ENCODE data around the gene TPRA1.
A peak's percentile ranks its signal among the peaks of the same experiment; 100 is the strongest.

TPRA1 gene

DNA sequence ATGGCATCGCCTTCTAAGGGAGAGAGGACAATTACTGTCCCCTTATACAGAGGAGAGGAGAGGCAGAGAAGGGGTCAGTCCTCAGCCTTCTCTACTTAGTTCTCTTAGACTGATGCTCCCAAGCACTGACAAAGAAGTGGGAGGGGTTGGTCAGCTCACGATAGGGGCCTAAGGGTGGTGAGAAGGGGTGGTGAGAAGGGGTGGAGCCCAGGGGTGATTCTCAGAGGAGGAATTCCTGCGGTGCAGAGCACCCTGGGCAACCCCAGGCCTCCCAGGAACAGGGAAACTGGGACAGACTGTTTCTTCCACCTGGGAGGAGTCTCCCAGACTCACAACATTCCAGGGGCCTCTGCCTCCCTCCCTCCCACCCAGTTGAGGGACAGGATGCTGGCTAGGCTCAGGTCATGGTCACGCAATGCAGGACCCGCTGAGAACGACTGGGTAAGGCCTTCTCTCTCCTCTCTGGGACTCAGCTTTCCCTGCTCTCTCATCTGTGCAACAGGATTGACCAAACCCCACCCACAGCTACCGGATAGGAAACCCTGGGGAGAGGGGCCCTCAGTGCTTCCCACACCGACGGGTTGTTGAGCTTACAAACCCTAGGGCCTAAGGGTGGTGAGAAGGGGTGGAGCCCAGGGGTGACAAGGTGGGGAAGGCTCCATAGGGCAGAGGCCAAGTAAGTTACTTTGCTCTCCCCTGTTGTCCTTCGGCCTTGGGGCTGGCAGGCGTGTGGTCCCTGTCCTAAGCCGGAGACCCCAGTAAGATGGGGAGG is 1.5 kb downstream of the TPRA1 start:
- DNase-seq, result peak; percentile 56

DNA sequence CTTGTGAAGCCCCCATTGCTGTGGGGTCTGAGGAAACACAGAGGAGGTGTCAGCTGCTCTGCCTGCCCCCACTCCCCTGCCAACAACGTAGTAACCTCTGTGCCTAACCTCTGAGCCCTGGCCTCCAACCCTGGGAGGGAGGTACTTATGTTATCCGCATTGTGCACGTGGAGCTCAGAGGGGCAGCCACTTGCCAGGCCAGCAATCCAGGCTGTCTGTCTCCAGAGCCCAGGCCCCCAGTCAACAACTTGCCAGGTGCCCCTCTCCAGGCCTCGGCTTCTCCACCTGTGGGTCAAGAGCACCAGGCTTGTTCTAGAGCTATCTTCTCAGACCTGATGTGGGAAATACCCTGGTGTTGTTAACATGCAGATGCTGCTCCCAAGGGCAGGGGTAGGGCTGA is 2.7 kb downstream of the TPRA1 start:
- no peak for DNase-seq

DNA sequence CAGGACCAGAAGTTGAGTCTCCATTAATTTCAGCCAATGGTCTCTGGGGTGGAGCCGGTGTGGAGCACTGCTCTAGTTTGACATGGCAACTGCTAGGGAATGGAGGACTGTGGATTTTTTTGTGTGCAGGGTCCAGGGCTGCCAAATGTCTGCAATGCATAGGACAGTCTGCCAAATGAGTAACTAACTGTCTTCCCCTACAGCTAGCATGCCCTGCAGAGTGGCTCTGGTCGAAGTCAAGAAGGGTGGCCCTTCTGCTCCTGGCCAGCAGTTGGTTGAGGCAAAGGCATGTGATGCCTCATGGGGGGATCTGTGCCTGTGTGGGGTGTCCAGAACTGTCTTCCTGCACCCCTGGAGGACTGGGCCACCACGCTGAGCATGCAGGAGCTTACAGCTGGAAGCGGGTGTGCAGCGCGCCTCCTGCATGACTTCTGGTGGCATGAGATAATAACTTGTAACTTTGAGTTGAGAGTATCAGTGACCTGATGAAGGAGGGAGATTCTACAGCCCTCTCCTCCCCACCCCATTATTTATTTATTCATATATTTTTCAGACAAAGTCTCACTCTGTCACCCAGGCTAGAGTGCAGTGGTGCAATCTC is 4.6 kb downstream of the TPRA1 start:
- no peak for DNase-seq

DNA sequence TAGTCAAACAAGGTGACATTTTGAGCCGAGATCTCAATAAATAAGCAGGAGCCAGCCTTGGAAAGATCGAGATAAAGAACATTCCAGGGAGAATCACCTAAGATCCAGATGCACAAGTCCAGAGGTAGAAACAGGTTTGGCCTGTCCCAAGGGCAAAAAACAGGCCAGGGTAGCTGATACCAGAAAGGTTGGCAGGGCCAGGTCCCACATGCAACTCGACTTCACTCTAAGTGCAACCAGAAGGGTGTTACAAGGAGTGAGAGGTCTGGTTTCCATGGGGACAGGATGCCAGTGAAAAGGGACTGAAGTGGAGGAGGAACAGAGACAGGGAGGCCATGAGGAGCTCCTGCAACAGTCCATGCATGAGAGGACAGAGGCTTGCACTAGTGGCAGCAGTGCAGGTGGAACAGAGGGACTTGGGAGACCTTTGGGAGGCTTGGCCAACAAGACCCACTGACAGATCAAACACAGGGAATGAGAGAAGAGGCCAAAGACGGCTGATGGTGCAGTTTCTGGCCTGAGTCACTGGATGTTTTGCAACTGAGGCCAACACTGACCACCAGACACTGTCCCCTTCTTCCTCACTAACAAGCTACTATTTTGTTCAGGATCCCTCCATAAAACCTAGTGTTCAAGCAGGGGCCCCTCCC is 5.2 kb downstream of the TPRA1 start:
- no peak for DNase-seq

DNA sequence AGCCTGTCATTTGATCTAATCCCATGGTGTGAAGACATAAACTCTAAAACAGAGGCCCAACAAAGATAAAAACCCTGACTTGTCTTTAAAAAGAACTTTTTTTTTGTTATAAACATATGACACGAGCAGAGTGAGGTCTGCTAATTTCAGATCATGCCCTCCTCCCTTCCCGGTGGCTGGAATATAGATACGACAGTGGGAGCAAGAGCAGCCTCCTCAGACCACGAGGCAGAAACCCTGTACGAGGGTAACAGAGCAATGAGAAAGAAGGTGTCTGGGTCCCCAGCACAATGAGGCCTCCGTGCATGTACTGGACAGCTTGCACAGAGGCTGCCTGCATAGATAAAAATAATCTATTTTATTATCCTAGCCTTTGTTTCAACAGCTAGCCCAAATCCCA is 5.8 kb downstream of the TPRA1 start:
- no peak for DNase-seq

DNA sequence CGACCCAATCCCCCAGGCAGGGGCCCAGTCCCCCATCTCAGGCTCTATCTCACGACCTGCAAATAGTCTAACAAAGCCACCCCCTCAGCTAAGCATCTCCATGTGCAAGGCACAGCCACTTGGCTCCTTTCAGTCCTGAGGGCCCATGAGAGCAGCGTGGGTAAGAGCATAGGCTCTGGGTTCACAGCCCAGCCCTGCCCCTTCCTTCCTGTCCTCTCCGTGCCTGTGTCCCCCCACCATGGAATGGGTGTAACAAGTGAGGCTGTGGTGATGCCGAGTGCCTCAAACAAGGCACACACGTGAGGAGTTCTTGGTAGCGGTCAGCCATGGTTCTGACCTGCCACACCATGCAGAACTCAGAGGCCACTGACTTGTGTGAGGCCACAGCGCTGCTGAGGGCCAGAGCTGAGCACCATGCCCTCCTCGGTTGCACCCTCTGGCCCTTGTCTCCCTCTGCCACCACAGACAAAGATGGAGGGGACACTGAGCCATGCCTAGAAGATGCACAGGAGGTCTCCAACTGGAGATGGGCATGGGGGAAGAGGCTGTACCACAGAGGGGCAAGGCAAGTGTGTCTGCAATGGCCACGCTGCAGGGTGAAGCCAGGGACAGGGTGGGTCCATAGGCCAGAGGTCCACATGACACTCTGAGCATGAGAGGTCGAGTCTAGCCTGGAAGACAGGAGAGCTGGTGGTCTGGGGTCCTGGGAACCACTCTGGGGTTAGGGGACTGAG is 10.0 kb downstream of the TPRA1 start:
- no peak for DNase-seq

DNA sequence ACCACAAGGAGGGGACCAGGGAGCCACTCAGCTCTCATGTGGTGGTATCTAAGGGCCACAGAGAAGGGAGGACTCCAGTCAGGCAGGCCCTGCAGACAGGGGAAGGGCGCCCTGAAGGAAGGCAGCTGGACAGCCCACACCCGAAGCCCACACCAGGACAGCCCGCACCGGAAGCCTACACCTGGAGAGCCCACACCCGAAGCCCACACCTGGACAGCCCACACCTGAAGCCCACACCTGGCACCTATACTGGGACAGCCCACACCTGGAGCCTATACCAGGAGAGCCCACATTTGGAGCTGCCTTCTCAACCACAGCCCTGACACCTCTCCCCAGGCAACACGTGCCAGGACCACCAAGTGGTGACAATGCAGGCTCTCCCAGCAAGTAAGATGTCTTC is 11.7 kb downstream of the TPRA1 start:
- DNase-seq, result no peak

DNA sequence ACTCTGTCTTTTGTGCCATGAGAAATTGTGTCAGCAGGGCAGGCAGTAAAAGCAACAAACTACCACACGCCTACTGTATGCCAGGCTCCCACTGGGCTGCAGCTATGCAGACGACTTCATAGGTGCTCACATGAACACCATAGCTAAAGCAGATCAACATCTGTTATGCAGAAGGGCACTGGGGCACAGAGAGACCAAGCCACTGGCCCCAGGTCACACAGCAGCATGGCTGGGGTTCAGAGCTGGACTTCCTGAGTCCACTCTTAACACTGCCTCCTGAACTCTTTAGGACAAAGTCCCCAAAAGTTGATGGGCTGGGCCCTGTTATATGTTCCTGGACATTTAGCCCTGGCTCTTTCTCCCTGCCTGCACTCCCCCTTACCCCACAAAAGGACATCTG is 12.4 kb downstream of the TPRA1 start:
- no peak for DNase-seq

DNA sequence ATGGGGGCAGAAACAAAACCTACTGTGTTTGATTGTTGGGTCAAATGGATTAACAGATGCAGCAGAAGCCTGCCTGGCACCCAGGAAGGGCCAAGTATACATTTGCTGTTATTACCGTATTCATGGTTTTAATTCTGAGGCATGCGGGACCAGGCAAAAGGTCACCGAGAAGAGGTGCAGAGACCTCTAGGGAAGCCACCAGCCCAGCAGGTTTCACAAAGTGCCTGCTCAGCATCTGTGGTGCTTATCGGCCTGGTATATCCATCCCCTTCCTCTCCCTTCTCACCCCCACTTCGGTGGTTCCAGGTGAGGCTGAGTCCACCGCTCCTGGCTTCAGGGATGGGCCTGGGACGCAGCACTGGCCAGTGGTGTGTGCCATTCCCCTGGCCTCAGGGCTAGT is 13.1 kb downstream of the TPRA1 start:
- no peak for DNase-seq

DNA sequence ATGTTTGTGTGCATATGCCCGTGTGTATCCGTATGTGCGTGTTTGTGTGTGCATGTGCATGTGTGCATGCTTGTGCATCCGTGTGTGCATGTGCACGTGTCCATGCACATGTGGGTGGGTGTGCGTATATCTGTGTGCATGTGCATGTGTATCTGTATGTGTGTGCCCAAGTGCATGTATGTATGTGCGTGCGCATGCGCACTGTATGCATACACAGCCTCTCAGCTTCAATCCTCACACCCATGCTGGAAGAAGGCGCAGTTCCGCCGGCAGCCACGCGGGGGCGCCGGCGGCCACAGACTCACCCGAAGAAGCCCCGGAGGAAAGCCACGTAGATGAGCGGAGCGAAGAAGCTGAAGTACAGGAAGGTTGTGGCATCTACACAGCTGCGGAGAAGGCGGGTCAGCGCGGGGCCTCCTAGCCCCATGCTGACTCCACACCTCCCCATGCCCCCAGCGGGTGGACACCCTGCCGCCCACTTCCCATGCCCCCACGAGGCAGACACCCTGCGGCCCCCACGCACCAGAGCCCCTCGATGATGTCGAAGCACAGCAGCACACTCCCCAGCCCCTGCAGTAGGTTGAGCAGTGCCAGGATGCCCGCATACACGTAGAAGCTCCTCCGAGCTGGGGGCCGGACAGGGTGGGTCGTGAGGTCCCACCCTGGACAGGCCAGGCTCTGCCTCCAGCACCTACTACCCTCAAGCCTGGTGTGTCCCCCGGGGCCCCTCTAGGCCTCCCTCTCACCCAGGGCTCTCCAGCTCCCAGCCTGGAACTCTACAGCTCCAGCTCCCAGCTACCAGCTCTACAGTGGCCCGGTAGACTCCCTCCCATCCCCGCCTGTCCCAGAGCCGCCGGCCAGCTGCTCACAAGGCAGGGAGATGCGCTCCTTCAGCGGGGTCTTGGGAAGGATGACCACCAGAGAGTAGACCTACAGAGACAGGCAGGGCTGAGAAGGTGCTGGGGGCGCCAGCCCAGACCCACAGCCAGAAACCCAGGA is 15.4 kb downstream of the TPRA1 start:
- peak; percentile 95 for DNase-seq

DNA sequence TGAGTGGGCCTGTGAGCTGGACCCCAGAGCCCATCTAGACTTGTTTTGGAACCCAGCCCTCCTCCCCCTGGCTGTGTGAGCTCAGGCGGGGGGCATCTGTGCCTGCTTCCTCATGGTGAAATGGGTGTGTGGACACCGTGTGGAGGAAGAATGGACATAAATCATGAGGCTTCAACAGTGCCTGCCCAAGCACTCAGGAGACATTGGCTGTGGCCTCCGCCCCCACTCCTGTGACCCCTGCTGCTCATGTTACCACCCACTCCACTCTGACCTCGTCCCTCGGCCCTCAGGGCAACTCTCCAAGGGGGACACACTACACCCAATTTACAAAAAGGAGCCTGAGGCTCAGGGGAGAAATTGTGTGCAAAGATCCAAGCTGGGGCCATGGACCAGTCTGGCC is 16.6 kb downstream of the TPRA1 start:
- DNase-seq, result no peak

DNA sequence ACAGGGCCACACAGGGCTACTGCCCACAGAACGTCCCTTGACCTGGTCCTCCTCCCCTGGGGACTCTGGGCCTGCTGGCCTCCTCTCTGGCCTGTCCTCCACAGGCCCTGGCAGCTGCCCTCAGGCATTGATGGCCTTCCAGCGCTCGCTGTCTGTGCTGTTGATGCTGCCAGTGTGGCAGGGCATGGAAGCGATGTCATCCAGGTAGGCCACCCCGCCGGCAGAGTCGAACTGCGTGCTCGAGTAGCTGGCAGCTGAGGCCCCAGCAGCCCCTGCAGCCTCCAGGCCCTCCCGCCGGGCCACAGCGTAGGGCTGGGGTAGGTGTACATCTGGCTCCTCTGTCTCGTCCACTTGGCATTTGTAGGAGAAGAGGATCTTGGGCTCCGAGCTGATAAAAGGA is 17.1 kb downstream of the TPRA1 start:
- no peak for DNase-seq

DNA sequence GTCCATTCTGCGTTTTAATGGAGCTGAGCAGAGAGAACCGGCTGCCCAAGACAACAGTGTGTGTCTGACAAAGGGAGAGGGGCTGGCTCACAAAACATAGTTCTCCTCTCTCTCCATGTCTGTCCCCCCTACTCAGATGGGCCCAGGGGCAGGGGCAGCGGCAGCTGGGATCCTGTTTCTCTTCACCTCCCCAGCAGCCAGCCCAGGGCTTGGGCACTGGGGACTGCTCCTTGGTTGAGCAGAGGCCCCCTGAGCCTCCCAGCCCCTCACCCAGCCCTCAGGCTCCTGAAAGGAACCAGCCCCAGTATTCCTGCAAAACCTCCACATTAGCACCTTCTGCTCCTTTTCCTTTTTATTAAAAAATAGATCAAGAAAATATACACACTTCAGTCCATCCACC is 17.8 kb downstream of the TPRA1 start:
- DNase-seq, result no peak

DNA sequence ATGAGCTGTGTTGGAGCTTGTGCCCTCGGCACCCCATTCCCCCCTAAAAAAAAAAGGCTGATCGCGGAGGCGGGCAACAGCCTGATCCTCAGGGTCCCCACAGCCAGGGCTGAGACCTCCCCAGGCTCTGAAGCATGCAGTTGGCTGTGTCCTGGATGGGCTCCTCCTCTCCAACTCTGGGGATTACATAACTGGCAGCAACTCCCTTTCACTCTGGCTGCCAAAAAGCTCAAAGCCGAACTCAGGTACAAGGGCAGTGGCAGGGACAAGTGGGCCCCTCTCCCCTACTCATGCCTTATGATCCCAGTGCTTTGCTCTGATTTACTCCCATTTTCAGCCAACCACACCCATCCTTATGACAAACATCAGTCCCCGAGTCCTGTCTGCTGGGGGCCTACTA is 18.3 kb downstream of the TPRA1 start:
- no peak for DNase-seq

DNA sequence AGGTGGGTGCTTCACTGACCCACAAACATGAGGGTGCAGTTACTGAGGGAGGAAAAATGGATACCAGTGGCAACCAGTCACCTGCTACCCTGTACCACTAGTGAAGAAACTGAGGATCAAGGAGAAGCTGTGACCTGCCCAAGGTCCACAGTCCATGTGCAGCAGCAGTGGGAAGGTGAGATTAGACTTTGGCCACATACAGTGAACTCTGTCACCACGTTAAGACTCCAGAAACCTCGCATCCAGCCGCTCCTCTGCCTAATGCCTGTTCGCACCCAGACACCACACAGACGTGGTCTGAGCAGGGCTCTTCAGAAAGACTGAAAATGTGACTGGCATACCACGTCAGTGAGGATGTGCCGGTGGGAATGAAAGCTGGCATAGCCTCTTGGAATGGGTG is 20.0 kb downstream of the TPRA1 start:
- no peak for DNase-seq

DNA sequence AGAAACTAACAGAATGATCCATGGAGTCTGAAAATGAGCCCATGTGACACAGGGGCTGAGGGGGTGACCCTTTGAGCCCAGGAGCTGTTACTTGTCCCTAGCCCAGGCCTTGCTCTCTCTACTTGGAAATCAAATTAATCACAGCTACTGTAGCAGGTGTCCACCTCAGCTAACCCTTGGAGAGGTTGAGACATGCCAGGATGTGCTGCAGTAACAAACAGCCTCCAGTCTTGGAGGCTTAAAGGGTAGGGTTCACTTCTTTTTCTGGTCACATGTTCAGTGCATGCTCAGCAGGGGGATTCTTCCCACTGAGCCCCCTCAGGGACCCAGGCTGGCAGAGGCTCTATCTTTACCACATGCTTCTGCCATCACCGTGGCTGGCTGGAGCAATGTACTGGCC is 21.4 kb downstream of the TPRA1 start:
- no peak for DNase-seq

DNA sequence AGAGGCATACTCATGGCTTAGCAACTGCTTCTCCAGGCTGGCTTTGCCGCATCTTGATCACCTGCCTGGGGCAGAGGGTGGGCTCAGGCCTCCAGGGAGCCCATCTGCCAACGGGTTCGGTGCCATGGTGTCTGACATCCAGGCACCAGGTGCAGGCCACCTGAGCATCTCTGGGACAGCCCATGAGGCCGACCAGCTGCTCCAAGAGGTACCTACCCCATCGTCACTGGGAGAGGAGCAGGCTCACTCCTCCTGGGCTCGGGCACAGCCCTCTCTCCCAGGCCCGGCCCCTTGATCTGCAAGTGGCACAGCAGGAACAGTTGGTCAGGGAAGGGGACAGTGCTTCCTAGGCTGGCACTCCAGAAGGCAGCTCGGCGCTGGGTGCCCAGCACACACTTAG is 21.9 kb downstream of the TPRA1 start:
- DNase-seq, result no peak

DNA sequence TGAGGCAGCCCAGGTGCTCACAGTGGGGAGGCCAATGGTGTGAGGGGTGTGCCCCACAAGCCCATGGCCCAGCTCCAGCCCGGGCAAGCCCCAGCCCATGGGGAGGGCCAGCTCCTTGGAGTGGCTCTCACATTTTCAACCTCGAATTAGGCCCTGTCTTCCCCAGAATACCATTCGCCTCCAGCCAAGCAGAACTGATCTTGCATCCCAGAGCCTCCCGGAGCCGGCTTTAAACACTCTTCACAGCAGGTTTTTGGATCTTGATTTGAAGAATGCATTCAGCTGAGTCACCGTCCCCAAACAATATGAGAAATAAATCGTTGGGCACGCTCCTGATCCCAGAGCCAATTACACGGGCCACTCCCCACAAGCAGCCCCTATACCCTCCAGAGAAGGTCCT is 23.7 kb downstream of the TPRA1 start:
- no peak for DNase-seq

DNA sequence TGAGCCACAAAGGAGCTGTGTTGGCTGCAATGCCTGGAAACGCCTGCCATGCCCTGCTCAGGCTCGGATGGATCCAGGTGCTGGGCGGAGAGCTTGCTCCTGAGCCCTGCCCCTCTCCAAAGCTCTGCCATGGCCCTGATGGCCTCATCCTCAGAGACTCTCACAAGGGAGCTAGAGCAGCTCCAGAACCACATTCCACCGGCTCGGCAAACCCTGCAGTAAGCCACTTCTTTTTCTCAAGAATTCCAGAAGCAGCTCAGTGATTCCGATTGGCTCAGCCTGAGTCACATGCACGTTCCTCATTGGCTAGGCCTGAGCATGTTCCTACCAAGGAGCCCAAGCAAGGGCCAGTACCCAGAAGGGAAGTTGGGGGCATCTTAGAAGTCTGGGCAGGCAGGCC is 24.8 kb downstream of the TPRA1 start:
- no peak for DNase-seq

DNA sequence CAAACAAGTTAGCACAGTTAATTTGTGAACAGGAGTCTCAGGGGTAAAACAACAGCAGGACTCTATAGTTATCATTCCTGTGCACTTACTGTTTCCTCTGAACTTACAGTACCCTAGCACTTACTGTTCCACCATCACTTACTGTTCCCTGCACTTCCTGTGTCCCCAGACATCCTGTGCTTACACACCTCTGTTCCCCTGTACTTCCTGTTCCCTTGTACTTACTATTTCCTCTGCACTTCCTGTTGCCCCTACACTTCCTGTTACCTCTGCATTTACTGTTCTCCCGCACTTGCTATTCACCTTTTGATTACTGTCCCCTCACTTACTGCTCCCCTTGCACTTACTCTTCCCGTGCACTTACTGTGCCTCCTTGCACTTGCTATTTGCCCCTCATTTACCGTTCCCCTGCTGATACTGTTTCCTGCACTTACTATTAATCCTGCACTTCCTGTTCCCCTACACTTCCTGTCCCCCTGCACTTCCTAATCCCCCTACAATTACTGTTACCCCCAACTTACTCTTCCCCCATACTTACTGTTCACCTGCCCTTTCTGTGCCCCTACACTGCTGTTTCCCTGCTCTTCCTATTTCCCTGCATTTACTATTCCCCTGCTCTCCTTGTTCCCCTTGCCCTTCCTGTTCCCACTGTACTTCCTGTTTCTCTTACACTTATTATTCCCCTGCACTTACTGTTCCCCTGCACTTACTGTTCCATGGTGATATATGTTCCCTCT is 30.3 kb downstream of the TPRA1 start:
- peak; percentile 38 for DNase-seq

DNA sequence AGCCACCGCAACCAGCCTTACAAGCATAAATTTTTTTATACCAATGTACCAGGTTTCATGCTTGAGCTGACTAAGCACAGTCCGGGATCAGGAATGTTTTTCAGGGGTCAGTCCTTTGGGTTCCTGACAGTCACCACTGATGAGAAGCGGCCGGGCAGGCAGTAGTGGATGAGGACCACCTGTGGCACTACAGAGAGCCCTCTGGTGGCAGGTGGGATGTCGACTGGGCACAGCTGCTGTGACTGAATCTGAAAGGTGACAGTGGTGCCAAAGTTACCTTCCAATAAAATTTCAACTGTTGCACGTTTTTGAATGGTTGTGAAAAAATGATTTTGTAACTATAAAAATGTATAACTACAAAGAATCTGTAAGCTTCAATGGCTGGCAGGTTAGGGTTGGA is 34.0 kb downstream of the TPRA1 start:
- peak; percentile 56 for DNase-seq

DNA sequence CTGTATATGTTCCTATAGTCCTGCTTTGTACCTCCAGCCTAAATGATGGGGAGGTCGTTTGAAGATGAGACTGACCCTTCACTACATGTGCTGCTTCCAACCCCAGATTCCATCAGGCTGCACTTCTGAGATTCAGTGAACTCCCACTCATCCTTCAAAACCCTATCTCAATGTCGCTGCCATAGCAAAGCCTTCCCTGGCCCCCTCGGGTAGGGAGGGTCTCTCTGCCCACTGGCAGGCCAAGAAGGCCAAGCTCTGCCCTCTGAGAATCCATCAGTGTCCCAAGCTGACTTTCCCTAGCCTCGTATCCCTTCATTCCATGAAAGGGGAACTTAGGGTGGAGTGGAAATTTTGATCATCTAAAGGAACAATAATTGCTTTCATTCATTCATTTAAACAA is 35.4 kb downstream of the TPRA1 start:
- DNase-seq, result no peak
